Liver (tissue), 3 donors: ENCODE measurements around the gene AHCY.
"Not testable (repeated sequence)": the region's sequence is repeated elsewhere in the genome, so short reads cannot be mapped to it uniquely, and the experiment has no call there.

Experiments
- GABPA ChIP-seq, 2 donors: IDR thresholded peaks in 1 of 2; conservative IDR thresholded peaks in 1 of 2; 2 replicates each; pipeline ENCODE4 v1.6.1; 2016; ENCODE audit warnings: antibody characterized with exemption in 2 of 2, mild to moderate bottlenecking in 1 of 2, moderate library complexity in 1 of 2
- HNF4G ChIP-seq: IDR thresholded peaks from 2 replicates; pipeline ENCODE4 v1.6.1; 2016; ENCODE audit warnings: antibody characterized with exemption
- JUND ChIP-seq, 2 donors: IDR thresholded peaks; 2 replicates each; pipeline ENCODE4 v1.6.1; 2016; ENCODE audit warnings: antibody characterized with exemption in 2 of 2
- NR2F2 ChIP-seq: IDR thresholded peaks from 2 replicates; pipeline ENCODE4 v1.6.1; 2016; ENCODE audit warnings: antibody characterized with exemption
- RAD21 ChIP-seq, 2 donors: IDR thresholded peaks; 2 replicates each; pipeline ENCODE4 v1.6.1; 2016; ENCODE audit warnings: antibody characterized with exemption in 2 of 2, mild to moderate bottlenecking in 2 of 2
- RXRA ChIP-seq, 2 donors: IDR thresholded peaks; 2 replicates each; pipeline ENCODE4 v1.6.1; 2017 to 2018; ENCODE audit warnings: antibody characterized with exemption in 2 of 2, mild to moderate bottlenecking in 1 of 2
- TAF1 ChIP-seq: conservative IDR thresholded peaks from 2 replicates; pipeline ENCODE4 v1.6.1; 2016; ENCODE audit warnings: antibody characterized with exemption, mild to moderate bottlenecking
- YY1 ChIP-seq: IDR thresholded peaks from 2 replicates; pipeline ENCODE4 v1.6.1; 2016; ENCODE audit warnings: antibody characterized with exemption, mild to moderate bottlenecking
- ZBTB33 ChIP-seq: IDR thresholded peaks from 2 replicates; pipeline ENCODE4 v1.6.1; 2016; ENCODE audit warnings: antibody characterized with exemption
- TF ChIP-seq, protein P1 (sequence below): fragments of 150-350 bp; IDR thresholded peaks from 2 replicates; pipeline ENCODE4 v1.5.1; 2017; ENCODE audit warnings: improper control_type of control experiment, low read depth, low read length; ENCODE audit not compliant: missing input control
- TF ChIP-seq, protein P2 (sequence below): IDR thresholded peaks from 2 replicates; pipeline ENCODE4 v1.6.1; 2016; ENCODE audit warnings: antibody characterized with exemption
- TF ChIP-seq, protein P3 (sequence below): IDR thresholded peaks from 2 replicates; pipeline ENCODE4 v1.6.1; 2016; ENCODE audit warnings: antibody characterized with exemption, mild to moderate bottlenecking
- TF ChIP-seq, protein P4 (sequence below): IDR thresholded peaks from 2 replicates; pipeline ENCODE4 v1.6.1; 2016; ENCODE audit warnings: antibody characterized with exemption
- donor health status: healthy.
- donor health status: healthy.

DNA sequence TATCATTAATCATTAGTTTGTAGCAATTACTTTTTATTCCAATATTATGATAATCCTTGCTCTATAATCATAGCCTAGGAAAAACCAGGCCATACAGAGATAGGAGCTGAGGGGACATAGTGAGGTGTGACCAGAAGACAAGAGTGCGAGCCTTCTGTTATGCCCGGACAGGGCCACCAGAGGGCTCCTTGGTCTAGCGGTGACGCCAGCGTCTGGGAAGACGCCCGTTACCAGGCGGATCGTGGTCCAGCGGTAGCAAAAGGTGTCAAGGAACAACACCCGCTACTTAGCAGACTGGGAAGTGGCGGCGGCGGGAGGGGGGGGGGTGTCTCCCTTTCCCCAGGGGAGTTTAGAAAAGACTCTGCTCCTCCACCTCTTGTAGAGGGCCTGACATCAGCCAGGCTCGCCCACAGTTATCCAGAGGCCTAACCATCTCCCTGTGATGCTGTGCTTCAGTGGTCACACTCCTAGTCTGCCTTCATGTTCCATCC, 4.8 kb downstream of the AHCY start:
- TF ChIP-seq, protein P1, sequence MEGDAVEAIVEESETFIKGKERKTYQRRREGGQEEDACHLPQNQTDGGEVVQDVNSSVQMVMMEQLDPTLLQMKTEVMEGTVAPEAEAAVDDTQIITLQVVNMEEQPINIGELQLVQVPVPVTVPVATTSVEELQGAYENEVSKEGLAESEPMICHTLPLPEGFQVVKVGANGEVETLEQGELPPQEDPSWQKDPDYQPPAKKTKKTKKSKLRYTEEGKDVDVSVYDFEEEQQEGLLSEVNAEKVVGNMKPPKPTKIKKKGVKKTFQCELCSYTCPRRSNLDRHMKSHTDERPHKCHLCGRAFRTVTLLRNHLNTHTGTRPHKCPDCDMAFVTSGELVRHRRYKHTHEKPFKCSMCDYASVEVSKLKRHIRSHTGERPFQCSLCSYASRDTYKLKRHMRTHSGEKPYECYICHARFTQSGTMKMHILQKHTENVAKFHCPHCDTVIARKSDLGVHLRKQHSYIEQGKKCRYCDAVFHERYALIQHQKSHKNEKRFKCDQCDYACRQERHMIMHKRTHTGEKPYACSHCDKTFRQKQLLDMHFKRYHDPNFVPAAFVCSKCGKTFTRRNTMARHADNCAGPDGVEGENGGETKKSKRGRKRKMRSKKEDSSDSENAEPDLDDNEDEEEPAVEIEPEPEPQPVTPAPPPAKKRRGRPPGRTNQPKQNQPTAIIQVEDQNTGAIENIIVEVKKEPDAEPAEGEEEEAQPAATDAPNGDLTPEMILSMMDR: not testable (repeated sequence)
- not testable (repeated sequence) for TF ChIP-seq TAF1; JUND (IDR thresholded peaks at IDR 0.05); RXRA (IDR thresholded peaks at IDR 0.05); ZBTB33; YY1; NR2F2; HNF4G; GABPA (IDR thresholded peaks at IDR 0.05 in 1 of 2, conservative IDR thresholded peaks at IDR 0.05 in 1 of 2)
- peak in 1 of 2 donors; percentile 39 for TF ChIP-seq RAD21 (IDR thresholded peaks at IDR 0.05)
- TF ChIP-seq, protein P2, sequence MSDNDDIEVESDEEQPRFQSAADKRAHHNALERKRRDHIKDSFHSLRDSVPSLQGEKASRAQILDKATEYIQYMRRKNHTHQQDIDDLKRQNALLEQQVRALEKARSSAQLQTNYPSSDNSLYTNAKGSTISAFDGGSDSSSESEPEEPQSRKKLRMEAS: not testable (repeated sequence)
- TF ChIP-seq, protein P3, sequence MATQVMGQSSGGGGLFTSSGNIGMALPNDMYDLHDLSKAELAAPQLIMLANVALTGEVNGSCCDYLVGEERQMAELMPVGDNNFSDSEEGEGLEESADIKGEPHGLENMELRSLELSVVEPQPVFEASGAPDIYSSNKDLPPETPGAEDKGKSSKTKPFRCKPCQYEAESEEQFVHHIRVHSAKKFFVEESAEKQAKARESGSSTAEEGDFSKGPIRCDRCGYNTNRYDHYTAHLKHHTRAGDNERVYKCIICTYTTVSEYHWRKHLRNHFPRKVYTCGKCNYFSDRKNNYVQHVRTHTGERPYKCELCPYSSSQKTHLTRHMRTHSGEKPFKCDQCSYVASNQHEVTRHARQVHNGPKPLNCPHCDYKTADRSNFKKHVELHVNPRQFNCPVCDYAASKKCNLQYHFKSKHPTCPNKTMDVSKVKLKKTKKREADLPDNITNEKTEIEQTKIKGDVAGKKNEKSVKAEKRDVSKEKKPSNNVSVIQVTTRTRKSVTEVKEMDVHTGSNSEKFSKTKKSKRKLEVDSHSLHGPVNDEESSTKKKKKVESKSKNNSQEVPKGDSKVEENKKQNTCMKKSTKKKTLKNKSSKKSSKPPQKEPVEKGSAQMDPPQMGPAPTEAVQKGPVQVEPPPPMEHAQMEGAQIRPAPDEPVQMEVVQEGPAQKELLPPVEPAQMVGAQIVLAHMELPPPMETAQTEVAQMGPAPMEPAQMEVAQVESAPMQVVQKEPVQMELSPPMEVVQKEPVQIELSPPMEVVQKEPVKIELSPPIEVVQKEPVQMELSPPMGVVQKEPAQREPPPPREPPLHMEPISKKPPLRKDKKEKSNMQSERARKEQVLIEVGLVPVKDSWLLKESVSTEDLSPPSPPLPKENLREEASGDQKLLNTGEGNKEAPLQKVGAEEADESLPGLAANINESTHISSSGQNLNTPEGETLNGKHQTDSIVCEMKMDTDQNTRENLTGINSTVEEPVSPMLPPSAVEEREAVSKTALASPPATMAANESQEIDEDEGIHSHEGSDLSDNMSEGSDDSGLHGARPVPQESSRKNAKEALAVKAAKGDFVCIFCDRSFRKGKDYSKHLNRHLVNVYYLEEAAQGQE: not testable (repeated sequence)
- TF ChIP-seq, protein P4, sequence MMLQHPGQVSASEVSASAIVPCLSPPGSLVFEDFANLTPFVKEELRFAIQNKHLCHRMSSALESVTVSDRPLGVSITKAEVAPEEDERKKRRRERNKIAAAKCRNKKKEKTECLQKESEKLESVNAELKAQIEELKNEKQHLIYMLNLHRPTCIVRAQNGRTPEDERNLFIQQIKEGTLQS: not testable (repeated sequence)
